ENCODE results near the gene TVP23B. TPM values are rescaled to one million over a fixed set of nuclear protein-coding genes. Genes with fewer than 3 reads are reported as not detected.
A peak's percentile ranks its signal among the peaks of the same experiment; 100 is the strongest.

Gene TVP23B
- total and polyA plus RNA-seq, 2 of the 13 experiments (the other 11 are each of a cell fraction or from before 2014, with no cell fraction given) = 45.1 to 66.5 TPM

GRCh38 chr17:18855831-18856569 lies 75.0 kb downstream of the TVP23B start (continued):
- TF ChIP-seq HINFP (CRISPR knock-in tag; IDR thresholded peaks at IDR 0.05; ENCODE audit: low read depth) = no peak
- TF ChIP-seq ZNF816 (CRISPR knock-in tag; IDR thresholded peaks at IDR 0.05; ENCODE audit: borderline replicate concordance) = no peak
- TF ChIP-seq SP4 (CRISPR knock-in tag; IDR thresholded peaks at IDR 0.05) = peak; percentile 40; the same call in 1 of the 2 replicates
- 0 out of 2 replicates have a peak, but pooled peaks have one; percentile 17 for TF ChIP-seq ZNF253 (CRISPR knock-in tag; IDR thresholded peaks at IDR 0.05; ENCODE audit: borderline replicate concordance)
- no peak; the same call in none of the 2 replicates for TF ChIP-seq GABPB1 (CRISPR knock-in tag; IDR thresholded peaks at IDR 0.05)
- peak; percentile 85 for TF ChIP-seq POLR2AphosphoS5 (IDR thresholded peaks at IDR 0.05; ENCODE audit: low read depth, low read length)
- peak; percentile 52; the same call in 1 of the 2 replicates for TF ChIP-seq ZBTB43 (CRISPR knock-in tag; conservative IDR thresholded peaks at IDR 0.05)
- TF ChIP-seq FUBP1 (CRISPR knock-in tag; IDR thresholded peaks at IDR 0.05; ENCODE audit: borderline replicate concordance) = no peak
- 0 out of 2 replicates have a peak, but pooled peaks have one; percentile 53 for TF ChIP-seq POGK (CRISPR knock-in tag; conservative IDR thresholded peaks at IDR 0.05)
- no peak for TF ChIP-seq ZNF558 (CRISPR knock-in tag; IDR thresholded peaks at IDR 0.05; ENCODE audit: borderline replicate concordance)
- TF ChIP-seq ZNF687 (CRISPR knock-in tag; IDR thresholded peaks at IDR 0.05) = peak; percentile 77
- TF ChIP-seq ZNF83 (CRISPR knock-in tag; IDR thresholded peaks at IDR 0.05; ENCODE audit: borderline replicate concordance) = no peak
- no peak for TF ChIP-seq ZNF430 (CRISPR knock-in tag; IDR thresholded peaks at IDR 0.05)
